ENCODE data around the gene RP9. TPM values are rescaled to one million over a fixed set of nuclear protein-coding genes. Genes with fewer than 3 reads are reported as not detected.

Gene RP9
- total and polyA plus RNA-seq, 11 donors = 12.4 to 31.7 (median 18.0) TPM

GRCh38 chr7:33143996-33144718 lies 35.0 kb upstream of the RP9 start:
- no peak for TF ChIP-seq CTCF (IDR thresholded peaks at IDR 0.05)
- no peak for TF ChIP-seq POLR2A (IDR thresholded peaks at IDR 0.05)
- peaks cover 0 to 3% (median 0%) of the 10 kb centered on the region in 9 donors for H3K36me3 ChIP-seq
- peaks cover 0 to 6% (median 0%) of the 10 kb centered on the region in 12 donors for H3K4me1 ChIP-seq
- peaks cover 0 to 9% (median 0%) of the 10 kb centered on the region in 12 donors for H3K9me3 ChIP-seq
- intact Hi-C loops (cut with DNase I) = no loop called here
- no peak for DNase-seq
- H3K4me3 ChIP-seq = no peak overlapping the region
- H3K27me3 ChIP-seq = no peaks in the 10 kb centered on the region
- no peak for ATAC-seq
- H3K27ac ChIP-seq = no peak overlapping the region
- 69 to 95% (median 81%) methylated on average over 4 of the region's 4 CpGs for WGBS, 4 donors

GRCh38 chr7:33142585-33142984 lies 33.4 kb upstream of the RP9 start:
- DNase-seq = no peak
- H3K36me3 ChIP-seq = peaks cover 0 to 3% (median 0%) of the 10 kb centered on the region in 9 donors
- H3K9me3 ChIP-seq = peaks cover 0 to 9% (median 0%) of the 10 kb centered on the region in 12 donors
- ATAC-seq = no peak
- H3K27me3 ChIP-seq = no peaks in the 10 kb centered on the region
- TF ChIP-seq POLR2A (IDR thresholded peaks at IDR 0.05) (no peak), CTCF (IDR thresholded peaks at IDR 0.05) (no peak)
- intact Hi-C loops (cut with DNase I) = no loop called here
- 84 to 86% (median 86%) methylated on average over 1 of the region's 1 CpG for WGBS, 4 donors
- no peak overlapping the region for H3K27ac ChIP-seq
- H3K4me3 ChIP-seq = no peak overlapping the region
- peaks cover 0 to 6% (median 0%) of the 10 kb centered on the region in 12 donors for H3K4me1 ChIP-seq

GRCh38 chr7:33137103-33137502 lies 27.9 kb upstream of the RP9 start:
- H3K9me3 ChIP-seq = peaks cover 0 to 14% (median 0%) of the 10 kb centered on the region in 12 donors
- 88 to 93% (median 91%) methylated on average over 10 to 15 of the region's 15 CpGs for WGBS, 4 donors
- no peaks in the 10 kb centered on the region for H3K36me3 ChIP-seq
- no peaks in the 10 kb centered on the region for H3K27me3 ChIP-seq
- intact Hi-C loops (cut with DNase I) = no loop called here
- DNase-seq (no peak), ATAC-seq (no peak)
- H3K4me1 ChIP-seq = peaks cover 0 to 2% (median 0%) of the 10 kb centered on the region in 12 donors
- no peak overlapping the region for H3K4me3 ChIP-seq
- H3K27ac ChIP-seq = no peak overlapping the region
- TF ChIP-seq CTCF (IDR thresholded peaks at IDR 0.05) = no peak
- no peak for TF ChIP-seq POLR2A (IDR thresholded peaks at IDR 0.05)

GRCh38 chr7:33130184-33130583 lies 21.0 kb upstream of the RP9 start:
- no peak for DNase-seq
- TF ChIP-seq CTCF (IDR thresholded peaks at IDR 0.05) (no peak), POLR2A (IDR thresholded peaks at IDR 0.05) (no peak)
- peaks cover 0 to 25% (median 11%) of the 10 kb centered on the region in 12 donors for H3K4me1 ChIP-seq
- ATAC-seq = no peak
- H3K27ac ChIP-seq = peak overlapping the region in 2 of 12 donors; percentile 88
- no peaks in the 10 kb centered on the region for H3K36me3 ChIP-seq
- H3K27me3 ChIP-seq = no peaks in the 10 kb centered on the region
- H3K4me3 ChIP-seq = peak overlapping the region; percentile 54 to 82 (median 72)
- H3K9me3 ChIP-seq = peaks cover 0 to 5% (median 0%) of the 10 kb centered on the region in 12 donors
- WGBS, 4 donors = 11 to 30% (median 19%) methylated on average over 3 of the region's 3 CpGs
- intact Hi-C loops (cut with DNase I) = no loop called here

Data from heart left ventricle (tissue), 16 donors.